Natural killer cell (primary cell): ENCODE results near the gene SLC25A23. TPM values are rescaled to one million over a fixed set of nuclear protein-coding genes. Genes with fewer than 3 reads are reported as not detected.
"Not testable (repeated sequence)": the region's sequence is repeated elsewhere in the genome, so short reads cannot be mapped to it uniquely, and the experiment has no call there.

Experiments
- ATAC-seq, 3 donors: fragments of 150-1000 bp in 2 of 3; fragments of 200-7000 bp in 1 of 3; cut with Tn5 transposase; 1 replicate in 1 of 3; 2 replicates in 2 of 3; pipeline ENCODE4 v1.10.0; 2021; ENCODE audit warnings: mild to moderate bottlenecking in 2 of 3, moderate library complexity in 2 of 3
- DNase-seq, 2 donors: peaks; one replicate each; pipeline versions ENCODE4 v3.0.0 to v3.0.0-alpha.2; 2013 to 2021; ENCODE audit warnings: mixed read lengths in 1 of 2
- H3K27ac ChIP-seq: one replicate; pipeline ENCODE4 v1.5.1; 2013; ENCODE audit warnings: mild to moderate bottlenecking, low read length
- H3K27me3 ChIP-seq: one replicate; pipeline ENCODE4 v1.6.1; 2013; ENCODE audit warnings: low read length; ENCODE audit not compliant: control insufficient read depth, insufficient read depth
- H3K36me3 ChIP-seq: one replicate; pipeline ENCODE4 v1.6.1; 2013; ENCODE audit warnings: low read length; ENCODE audit not compliant: control insufficient read depth, insufficient read depth
- H3K4me1 ChIP-seq: one replicate; pipeline ENCODE4 v1.6.1; 2013; ENCODE audit warnings: low read length; ENCODE audit not compliant: control insufficient read depth, insufficient read depth
- H3K4me3 ChIP-seq: one replicate; pipeline ENCODE4 v1.5.1; 2013; ENCODE audit warnings: low read length
- H3K9me3 ChIP-seq: one replicate; pipeline ENCODE4 v1.6.1; 2013; ENCODE audit warnings: low read length; ENCODE audit not compliant: control insufficient read depth, insufficient read depth
- H3K27ac Mint-ChIP-seq, 2 donors: one replicate each; pipeline ENCODE4 v1.8.0; 2022; ENCODE audit warnings: mild to moderate bottlenecking in 2 of 2, mixed read lengths in 2 of 2, moderate library complexity in 1 of 2
- H3K27me3 Mint-ChIP-seq, 2 donors: one replicate each; pipeline ENCODE4 v1.8.0; 2022; ENCODE audit warnings: low read depth in 2 of 2, mixed read lengths in 2 of 2
- H3K36me3 Mint-ChIP-seq: one replicate; pipeline ENCODE4 v1.8.0; 2022; ENCODE audit warnings: mixed read lengths
- H3K4me1 Mint-ChIP-seq, 2 donors: one replicate each; pipeline ENCODE4 v1.8.0; 2022; ENCODE audit warnings: mixed read lengths in 2 of 2
- H3K4me3 Mint-ChIP-seq: one replicate; pipeline ENCODE4 v1.8.0; 2022; ENCODE audit warnings: mild to moderate bottlenecking, moderate library complexity, mixed read lengths
- H3K9me3 Mint-ChIP-seq, 2 donors: one replicate each; pipeline ENCODE4 v1.8.0; 2022; ENCODE audit warnings: mixed read lengths in 2 of 2
- WGBS: methylation state at CpG from one replicate; pipeline ENCODE4 v1.1.7; 2013; ENCODE audit warnings: missing lambda C conversion rate; ENCODE audit not compliant: insufficient coverage; 5-methylcytosine and 5-hydroxymethylcytosine counted together
- intact Hi-C: fragments of 100-400 bp; cut with micrococcal nuclease; formaldehyde crosslinking; loops from one replicate; pipeline ENCODE4 v1.14.2; 2022
- total RNA-seq, 4 donors: library from RNA; stranded (reverse); fragments of 120-200 nt in 1 of 4; gene quantifications; one replicate each; pipeline versions ENCODE4 v1.2.3 to v1.2.4, GENCODE V29; 2013 to 2022
- TF ChIP-seq, protein P1 (sequence below): fragments of 200-600 bp; IDR thresholded peaks from one replicate; pipeline ENCODE4 v1.8.0; 2022; ENCODE audit warnings: antibody characterized with exemption

SLC25A23 gene
- total RNA-seq, 3 donors from 2014 or later (not counting 1 experiment from before 2014, with no cell fraction given): 7.8 to 10.5 (median 8.7) TPM

- TF ChIP-seq, protein P1, sequence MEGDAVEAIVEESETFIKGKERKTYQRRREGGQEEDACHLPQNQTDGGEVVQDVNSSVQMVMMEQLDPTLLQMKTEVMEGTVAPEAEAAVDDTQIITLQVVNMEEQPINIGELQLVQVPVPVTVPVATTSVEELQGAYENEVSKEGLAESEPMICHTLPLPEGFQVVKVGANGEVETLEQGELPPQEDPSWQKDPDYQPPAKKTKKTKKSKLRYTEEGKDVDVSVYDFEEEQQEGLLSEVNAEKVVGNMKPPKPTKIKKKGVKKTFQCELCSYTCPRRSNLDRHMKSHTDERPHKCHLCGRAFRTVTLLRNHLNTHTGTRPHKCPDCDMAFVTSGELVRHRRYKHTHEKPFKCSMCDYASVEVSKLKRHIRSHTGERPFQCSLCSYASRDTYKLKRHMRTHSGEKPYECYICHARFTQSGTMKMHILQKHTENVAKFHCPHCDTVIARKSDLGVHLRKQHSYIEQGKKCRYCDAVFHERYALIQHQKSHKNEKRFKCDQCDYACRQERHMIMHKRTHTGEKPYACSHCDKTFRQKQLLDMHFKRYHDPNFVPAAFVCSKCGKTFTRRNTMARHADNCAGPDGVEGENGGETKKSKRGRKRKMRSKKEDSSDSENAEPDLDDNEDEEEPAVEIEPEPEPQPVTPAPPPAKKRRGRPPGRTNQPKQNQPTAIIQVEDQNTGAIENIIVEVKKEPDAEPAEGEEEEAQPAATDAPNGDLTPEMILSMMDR: no peak
- Histone ChIP-seq H3K4me3 (no peak overlapping the region), H3K36me3 (no peaks in the 10 kb centered on the region), H3K4me1 (no peaks in the 10 kb centered on the region), H3K27ac (no peak overlapping the region), H3K27me3 (no peaks in the 10 kb centered on the region), H3K9me3 (no peaks in the 10 kb centered on the region)
- DNase-seq (no peak), ATAC-seq (no peak)
- no peaks in the 10 kb centered on the region for H3K27me3 Mint-ChIP-seq
- H3K27ac Mint-ChIP-seq: no peak overlapping the region
- intact Hi-C loops: no loop called here
- no peaks in the 10 kb centered on the region for H3K36me3 Mint-ChIP-seq
- H3K4me3 Mint-ChIP-seq: no peak overlapping the region
- H3K9me3 Mint-ChIP-seq: no peaks in the 10 kb centered on the region
- 84% methylated on average over 22 of the region's 22 CpGs for WGBS
- H3K4me1 Mint-ChIP-seq: no peaks in the 10 kb centered on the region
Measured at GRCh38 chr19:6402837-6403608, 56.6 kb downstream of the SLC25A23 start.

GRCh38 chr19:6402058-6402457 is 57.5 kb downstream of the SLC25A23 start:
- intact Hi-C loops: no loop called here
- no peaks in the 10 kb centered on the region for H3K4me1 ChIP-seq
- TF ChIP-seq, protein P1: no peak
- no peak overlapping the region for H3K4me3 Mint-ChIP-seq
- WGBS: 81% methylated on average over 10 of the region's 10 CpGs
- no peaks in the 10 kb centered on the region for H3K27me3 Mint-ChIP-seq
- H3K4me3 ChIP-seq: no peak overlapping the region
- H3K27me3 ChIP-seq: no peaks in the 10 kb centered on the region
- H3K4me1 Mint-ChIP-seq: no peaks in the 10 kb centered on the region
- DNase-seq: no peak
- H3K9me3 Mint-ChIP-seq: no peaks in the 10 kb centered on the region
- ATAC-seq: no peak
- H3K36me3 ChIP-seq: no peaks in the 10 kb centered on the region
- no peak overlapping the region for H3K27ac Mint-ChIP-seq
- H3K27ac ChIP-seq: no peak overlapping the region
- H3K9me3 ChIP-seq: no peaks in the 10 kb centered on the region
- no peaks in the 10 kb centered on the region for H3K36me3 Mint-ChIP-seq

DNA sequence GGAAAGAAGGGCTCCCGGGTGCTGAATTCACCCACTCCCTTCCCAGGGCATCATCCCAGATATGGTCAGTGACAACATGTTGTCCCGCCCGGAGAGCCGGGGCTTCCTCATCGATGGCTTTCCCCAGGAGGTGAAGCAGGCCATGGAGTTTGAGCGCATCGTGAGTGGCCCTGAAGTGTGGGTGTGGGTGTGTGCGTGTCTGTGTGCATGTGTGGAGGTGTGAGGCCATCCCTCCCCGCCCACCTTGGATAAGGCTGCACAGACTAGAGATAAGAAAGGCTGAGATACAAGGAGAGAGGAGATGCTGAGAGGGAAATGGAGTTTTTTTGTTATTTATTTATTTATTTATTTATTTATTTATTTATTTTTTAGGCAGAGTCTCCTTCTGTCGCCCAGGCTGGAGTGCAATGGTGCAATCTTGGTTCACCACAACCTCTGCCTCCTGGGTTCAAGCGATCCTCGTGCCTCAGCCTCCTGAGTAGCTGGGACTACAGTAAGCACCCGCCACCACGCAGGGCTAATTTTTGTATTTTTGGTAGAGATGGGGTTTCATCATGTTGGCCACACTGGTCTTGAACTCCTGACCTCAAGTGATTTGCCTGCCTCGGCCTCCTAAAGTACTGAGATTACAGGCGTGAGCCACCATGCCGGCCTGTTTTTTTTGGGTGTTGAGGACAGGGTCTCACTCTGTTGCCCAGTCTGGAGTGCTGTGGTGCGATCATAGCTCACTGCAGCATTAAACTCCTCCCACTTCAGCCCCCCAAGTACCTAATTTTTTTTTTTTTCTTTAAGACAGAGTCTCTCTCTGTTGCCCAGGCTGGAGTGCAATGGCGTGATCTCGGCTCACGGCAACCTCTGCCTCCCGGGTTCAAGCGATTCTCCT is 59.3 kb downstream of the SLC25A23 start:
- H3K27ac Mint-ChIP-seq, H3K4me3 ChIP-seq, H3K9me3 Mint-ChIP-seq, ATAC-seq, H3K4me3 Mint-ChIP-seq, H3K4me1 ChIP-seq, H3K27me3 ChIP-seq, DNase-seq, H3K4me1 Mint-ChIP-seq, H3K27me3 Mint-ChIP-seq, H3K36me3 ChIP-seq, H3K9me3 ChIP-seq, H3K27ac ChIP-seq, H3K36me3 Mint-ChIP-seq, intact Hi-C loops: not testable (repeated sequence)
- 87% methylated on average over 20 of the region's 23 CpGs for WGBS

DNA sequence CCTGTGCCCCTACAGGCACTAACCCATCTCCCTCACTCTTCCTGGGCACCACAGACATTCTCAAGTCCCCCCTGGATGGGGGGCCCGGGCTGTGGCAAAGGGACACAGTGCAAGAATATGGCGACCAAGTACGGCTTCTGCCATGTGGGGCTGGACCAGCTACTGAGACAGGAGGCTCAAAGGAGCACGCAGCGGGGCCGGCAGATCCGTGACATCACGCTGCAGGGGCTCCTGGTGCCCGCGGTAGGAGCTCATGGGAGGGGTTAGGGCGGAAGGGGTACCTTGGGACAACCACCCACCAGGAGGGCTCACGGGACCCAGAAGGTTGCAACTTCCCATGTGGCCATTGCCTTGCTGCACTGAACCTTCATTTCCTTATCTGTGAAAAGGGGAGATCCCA is 63.3 kb downstream of the SLC25A23 start:
- Mint-ChIP-seq H3K4me1 (peaks cover 22 to 25% of the 10 kb centered on the region in 2 donors), H3K27ac (no peak overlapping the region), H3K36me3 (no peaks in the 10 kb centered on the region), H3K4me3 (no peak overlapping the region), H3K27me3 (no peaks in the 10 kb centered on the region), H3K9me3 (no peaks in the 10 kb centered on the region)
- WGBS: 95% methylated on average over 12 of the region's 12 CpGs
- Histone ChIP-seq H3K27me3 (no peaks in the 10 kb centered on the region), H3K36me3 (no peaks in the 10 kb centered on the region), H3K27ac (no peak overlapping the region), H3K4me3 (no peak overlapping the region), H3K9me3 (no peaks in the 10 kb centered on the region), H3K4me1 (peaks cover 18% of the 10 kb centered on the region)
- intact Hi-C loops: no loop called here
- no peak for DNase-seq
- ATAC-seq: no peak
- TF ChIP-seq, protein P1: no peak
